Bronchial epithelial cell (primary cell): ENCODE data around the gene SH3RF1. TPM values are rescaled to one million over a fixed set of nuclear protein-coding genes. Genes with fewer than 3 reads are reported as not detected.

Experiments used
- DNase-seq: peaks from one replicate; pipeline ENCODE4 v3.0.0-alpha.2; 2010; ENCODE audit warnings: low read depth
- FAIRE-seq: peaks from 2 replicates; lab custom pipeline; 2011; peaks lifted over from hg19 to GRCh38; lab: Jason Lieb, UNC
- H3K27me3 ChIP-seq: 2 replicates; pipeline ENCODE4 v1.5.1; 2011; ENCODE audit warnings: low read length; ENCODE audit not compliant: control insufficient read depth, insufficient read depth
- H3K36me3 ChIP-seq: 2 replicates; pipeline ENCODE4 v1.5.1; 2011; ENCODE audit warnings: low read length; ENCODE audit not compliant: control insufficient read depth, insufficient read depth
- H3K4me3 ChIP-seq: 2 replicates; pipeline ENCODE4 v1.5.1; 2011; ENCODE audit warnings: mild to moderate bottlenecking, low read depth, low read length, control low read depth
- CTCF ChIP-seq: IDR thresholded peaks from 2 replicates; pipeline ENCODE4 v1.5.1; 2011; ENCODE audit warnings: mild to moderate bottlenecking, moderate library complexity, low read length, control low read depth, inconsistent platforms; ENCODE audit not compliant: insufficient read depth, severe bottlenecking
- total RNA-seq: library from RNA; depleted of rRNA; stranded (reverse); fragments of >200 nt; gene quantifications from 2 replicates; pipeline ENCODE4 v1.2.1, GENCODE V29; 2014

Gene SH3RF1
- total RNA-seq, 1 donor from 2014 or later = 9.0 TPM

- Histone ChIP-seq H3K36me3 (no peaks in the 10 kb centered on the region), H3K4me3 (no peak overlapping the region), H3K27me3 (no peaks in the 10 kb centered on the region)
- FAIRE-seq (no peak), DNase-seq (no peak)
- TF ChIP-seq CTCF = no peak
Observed at GRCh38 chr4:169164669-169165415, 105.9 kb downstream of the SH3RF1 start.

- TF ChIP-seq CTCF = no peak
- Histone ChIP-seq H3K4me3 (no peak overlapping the region), H3K36me3 (no peaks in the 10 kb centered on the region), H3K27me3 (no peaks in the 10 kb centered on the region)
- DNase-seq (no peak), FAIRE-seq (no peak)
Observed at GRCh38 chr4:169163947-169164668, 106.6 kb downstream of the SH3RF1 start.

- FAIRE-seq (no peak), DNase-seq (no peak)
- H3K27me3 ChIP-seq = no peaks in the 10 kb centered on the region
- no peak overlapping the region for H3K4me3 ChIP-seq
- no peak for TF ChIP-seq CTCF
- H3K36me3 ChIP-seq = no peaks in the 10 kb centered on the region
Observed at GRCh38 chr4:169163495-169163894, 107.3 kb downstream of the SH3RF1 start.

GRCh38 chr4:169160825-169161224 lies 109.9 kb downstream of the SH3RF1 start:
- DNase-seq (no peak), FAIRE-seq (no peak)
- no peak overlapping the region for H3K4me3 ChIP-seq
- H3K27me3 ChIP-seq = no peaks in the 10 kb centered on the region
- no peak for TF ChIP-seq CTCF
- no peaks in the 10 kb centered on the region for H3K36me3 ChIP-seq

- FAIRE-seq (no peak), DNase-seq (peak; percentile 12)
- H3K36me3 ChIP-seq = no peaks in the 10 kb centered on the region
- TF ChIP-seq CTCF = no peak
- H3K27me3 ChIP-seq = no peaks in the 10 kb centered on the region
- no peak overlapping the region for H3K4me3 ChIP-seq
Observed at GRCh38 chr4:169159624-169160171, 111.1 kb downstream of the SH3RF1 start.
